Measurements from ENCODE around the gene CRHBP.
"Not testable (repeated sequence)": the region's sequence is repeated elsewhere in the genome, so short reads cannot be mapped to it uniquely, and the experiment has no call there.

The CRHBP gene

DNA sequence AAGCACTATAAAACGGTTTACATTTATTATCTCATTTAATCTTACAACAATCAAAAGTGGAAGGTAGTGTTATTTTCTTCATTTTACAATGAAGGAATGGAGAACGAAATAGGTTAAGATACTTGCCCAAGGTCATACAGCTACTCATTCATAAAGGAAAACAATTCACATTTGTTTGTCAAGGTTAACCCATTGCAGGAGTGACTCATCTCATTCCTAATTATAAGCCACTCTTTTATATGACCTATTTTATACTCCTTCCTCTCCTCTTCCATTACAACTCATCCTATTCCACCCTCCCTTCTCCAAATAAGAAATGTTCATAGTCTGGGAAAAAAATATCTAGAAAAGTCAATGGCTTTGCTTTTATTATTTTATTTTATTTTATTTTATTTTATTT lies 29.6 kb downstream of the CRHBP start:
- H3K4me3 ChIP-seq (ENCODE audit: low read depth, low read length) = no peak overlapping the region
- TF ChIP-seq, protein P1, sequence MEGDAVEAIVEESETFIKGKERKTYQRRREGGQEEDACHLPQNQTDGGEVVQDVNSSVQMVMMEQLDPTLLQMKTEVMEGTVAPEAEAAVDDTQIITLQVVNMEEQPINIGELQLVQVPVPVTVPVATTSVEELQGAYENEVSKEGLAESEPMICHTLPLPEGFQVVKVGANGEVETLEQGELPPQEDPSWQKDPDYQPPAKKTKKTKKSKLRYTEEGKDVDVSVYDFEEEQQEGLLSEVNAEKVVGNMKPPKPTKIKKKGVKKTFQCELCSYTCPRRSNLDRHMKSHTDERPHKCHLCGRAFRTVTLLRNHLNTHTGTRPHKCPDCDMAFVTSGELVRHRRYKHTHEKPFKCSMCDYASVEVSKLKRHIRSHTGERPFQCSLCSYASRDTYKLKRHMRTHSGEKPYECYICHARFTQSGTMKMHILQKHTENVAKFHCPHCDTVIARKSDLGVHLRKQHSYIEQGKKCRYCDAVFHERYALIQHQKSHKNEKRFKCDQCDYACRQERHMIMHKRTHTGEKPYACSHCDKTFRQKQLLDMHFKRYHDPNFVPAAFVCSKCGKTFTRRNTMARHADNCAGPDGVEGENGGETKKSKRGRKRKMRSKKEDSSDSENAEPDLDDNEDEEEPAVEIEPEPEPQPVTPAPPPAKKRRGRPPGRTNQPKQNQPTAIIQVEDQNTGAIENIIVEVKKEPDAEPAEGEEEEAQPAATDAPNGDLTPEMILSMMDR (IDR thresholded peaks at IDR 0.05; ENCODE audit: low read depth, low read length) = no peak

DNA sequence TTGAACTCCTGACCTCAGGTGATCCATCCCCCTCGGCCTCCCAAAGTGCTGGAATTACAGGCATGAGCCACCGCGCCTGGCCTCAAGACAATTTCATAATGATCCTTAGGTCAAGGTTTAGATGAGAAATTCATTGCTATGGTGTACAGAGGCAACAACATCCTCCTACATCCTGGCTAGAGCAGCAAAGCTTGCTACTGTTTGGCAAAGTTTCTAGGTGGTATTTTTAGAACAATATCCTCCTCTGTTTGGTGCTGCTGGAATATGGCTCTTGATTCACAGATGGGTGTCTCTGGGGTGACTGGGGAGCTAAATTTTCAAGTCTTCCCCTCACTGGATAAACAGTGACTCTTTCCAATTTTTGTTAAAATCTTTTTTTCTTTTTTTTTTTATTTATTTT lies 30.6 kb downstream of the CRHBP start:
- no peak overlapping the region for H3K4me3 ChIP-seq (ENCODE audit: low read depth, low read length)
- TF ChIP-seq, protein P1 (IDR thresholded peaks at IDR 0.05; ENCODE audit: low read depth, low read length) = no peak

DNA sequence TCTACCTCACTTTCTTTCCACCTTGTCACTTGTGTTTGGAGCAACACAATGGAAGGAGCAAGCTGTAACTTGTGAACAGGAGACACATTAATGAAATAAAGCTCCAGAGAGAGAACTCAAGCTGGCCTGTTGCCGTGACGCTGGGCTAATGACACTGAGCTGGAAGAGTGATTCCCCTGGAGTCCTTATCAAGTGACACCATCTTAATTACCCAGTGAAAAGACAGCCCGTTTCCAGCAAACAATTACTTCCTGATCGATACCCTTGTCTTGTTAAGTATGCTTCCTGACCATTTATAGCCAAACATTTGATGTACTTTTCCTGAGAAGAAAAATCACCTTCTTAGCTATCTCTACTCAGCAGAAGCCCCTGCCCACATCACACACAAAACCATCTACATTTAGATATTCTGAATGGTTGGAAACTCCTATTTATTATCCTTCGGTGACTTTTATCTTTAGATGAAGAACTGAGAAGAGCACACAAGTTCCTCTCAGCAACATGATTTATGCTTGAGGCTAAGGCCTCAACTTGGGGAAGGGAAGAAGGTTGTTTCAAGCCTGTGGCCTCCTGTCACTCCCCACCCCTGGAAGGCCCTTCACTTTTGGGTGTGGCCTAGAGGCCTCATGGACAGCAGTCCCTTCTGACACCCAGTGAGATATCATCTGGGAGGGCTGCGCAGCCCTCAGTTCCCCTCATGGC lies 34.1 kb downstream of the CRHBP start:
- TF ChIP-seq, protein P1 (IDR thresholded peaks at IDR 0.05; ENCODE audit: low read depth, low read length) = no peak
- H3K4me3 ChIP-seq (ENCODE audit: low read depth, low read length) = no peak overlapping the region

DNA sequence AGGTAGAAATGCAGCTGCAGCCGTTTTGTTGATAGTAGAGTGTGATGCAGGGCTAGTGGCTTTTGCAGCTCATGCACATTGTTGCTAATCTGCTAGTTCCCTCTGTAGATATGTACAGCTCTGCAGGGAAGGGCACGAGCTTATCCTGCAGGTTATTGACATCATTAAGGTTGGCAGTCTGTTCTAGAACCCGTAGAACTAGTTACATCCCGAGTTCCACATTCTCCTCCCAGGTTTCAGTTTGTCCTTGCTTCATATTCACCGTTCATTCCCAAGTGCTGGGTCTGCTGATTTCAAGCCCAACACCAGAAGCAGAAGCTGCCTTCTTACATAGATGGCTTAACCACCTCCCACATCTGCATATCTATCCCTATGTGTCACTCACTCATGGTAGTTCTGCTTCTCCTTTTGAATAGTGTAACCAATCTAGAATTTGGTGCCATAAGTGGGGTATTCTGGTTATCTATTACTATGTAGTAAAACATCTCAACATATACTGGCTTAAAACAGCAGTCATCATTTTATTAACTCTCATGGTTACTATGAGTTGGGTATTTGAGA lies 38.1 kb downstream of the CRHBP start:
- TF ChIP-seq, protein P1 (IDR thresholded peaks at IDR 0.05; ENCODE audit: low read depth, low read length) = no peak
- H3K4me3 ChIP-seq (ENCODE audit: low read depth, low read length) = no peak overlapping the region

DNA sequence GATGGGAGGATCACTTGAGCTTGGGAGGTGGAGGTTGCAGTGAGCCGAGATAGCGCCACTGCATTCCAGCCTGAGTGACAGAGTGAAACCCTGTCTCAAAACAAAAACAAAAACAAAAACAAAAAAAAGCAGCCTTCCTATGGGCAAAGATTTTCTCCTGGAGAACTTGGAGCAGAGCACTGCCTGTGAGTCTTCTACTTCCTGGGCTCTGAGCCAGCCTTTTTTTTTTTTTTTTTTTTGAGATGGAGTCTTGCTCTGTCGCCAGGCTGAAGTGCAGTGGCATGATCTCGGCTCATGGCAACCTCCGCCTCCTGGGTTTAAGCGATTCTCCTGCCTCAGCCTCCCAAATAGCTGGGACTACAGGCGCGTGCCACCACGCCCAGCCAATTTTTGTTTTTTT lies 40.6 kb downstream of the CRHBP start:
- not testable (repeated sequence) for H3K4me3 ChIP-seq (ENCODE audit: low read depth, low read length)

DNA sequence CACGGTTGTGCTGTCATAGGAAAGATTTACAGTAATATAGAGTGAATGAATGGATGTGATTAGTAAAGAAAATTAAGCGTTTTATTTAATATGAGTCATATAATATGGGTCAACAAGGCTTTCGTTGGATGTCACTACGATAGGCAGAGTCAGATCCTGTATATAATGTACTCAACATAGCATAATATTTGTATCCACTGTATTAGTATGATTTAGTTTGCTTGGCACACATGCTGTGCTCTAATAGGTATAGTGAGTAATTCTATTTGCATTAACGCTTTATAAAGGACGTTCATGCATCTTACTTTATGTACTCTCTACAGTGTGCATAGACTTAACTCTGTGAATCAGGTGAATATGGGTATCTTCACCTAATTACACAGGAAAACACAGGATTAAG lies 41.5 kb downstream of the CRHBP start:
- no peak overlapping the region for H3K4me3 ChIP-seq (ENCODE audit: low read depth, low read length)
- TF ChIP-seq, protein P1 (IDR thresholded peaks at IDR 0.05; ENCODE audit: low read depth, low read length) = no peak

DNA sequence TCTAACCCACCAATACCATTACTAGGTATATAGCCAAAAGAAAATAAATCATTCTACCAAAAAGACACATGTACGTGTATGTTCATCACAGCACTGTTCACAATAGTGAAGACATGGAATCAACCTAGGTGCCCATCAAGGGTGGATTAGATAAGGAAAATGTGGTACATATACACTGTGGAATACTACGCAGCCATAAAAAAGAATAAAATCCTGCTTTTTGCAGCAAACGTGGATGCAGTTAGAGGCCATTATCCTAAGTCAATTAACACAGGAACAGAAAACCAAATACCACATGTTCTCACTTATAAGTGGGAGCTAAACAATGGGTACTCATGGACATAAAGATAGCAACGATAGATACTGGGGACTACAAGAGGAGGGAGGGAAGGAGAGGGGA lies 45.4 kb downstream of the CRHBP start:
- not testable (repeated sequence) for H3K4me3 ChIP-seq (ENCODE audit: low read depth, low read length)

DNA sequence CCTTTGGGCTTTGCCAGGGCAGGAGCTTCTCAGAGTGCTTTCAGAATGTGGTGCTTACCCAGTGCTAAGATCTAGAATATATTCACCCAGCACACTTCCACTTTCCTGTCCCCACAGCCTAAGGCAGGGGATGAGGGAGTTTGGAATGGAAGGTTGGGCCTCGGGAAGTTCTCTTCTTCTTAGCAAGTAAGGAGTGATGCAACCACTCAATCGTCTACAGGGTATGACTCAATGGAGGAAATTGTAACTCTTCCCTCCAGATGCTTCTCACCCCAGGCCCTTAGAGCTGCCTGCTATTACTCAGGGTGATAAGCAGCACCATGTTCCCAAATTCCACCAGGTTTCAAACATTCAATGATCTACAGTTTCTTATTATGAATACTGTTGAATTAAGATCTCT lies 46.6 kb downstream of the CRHBP start:
- TF ChIP-seq, protein P1 (IDR thresholded peaks at IDR 0.05; ENCODE audit: low read depth, low read length) = no peak
- no peak overlapping the region for H3K4me3 ChIP-seq (ENCODE audit: low read depth, low read length)

Data from WI38 (cell line).